ENCODE measurements around the gene FSTL4. TPM values are rescaled to one million over a fixed set of nuclear protein-coding genes. Genes with fewer than 3 reads are reported as not detected.

The FSTL4 gene
- total and polyA plus RNA-seq, 2 of the 13 experiments (the other 11 are each of a cell fraction or from before 2014, with no cell fraction given): 2.1 to 3.0 TPM

- Histone ChIP-seq H4K20me1 (ENCODE audit: insufficient read depth, low read length) (no peaks in the 10 kb centered on the region), H2AFZ (ENCODE audit: low read length) (no peak overlapping the region), H3K27me3 (ENCODE audit: control insufficient read depth in 1 of 2, insufficient read depth in 2 of 2, low read length in 2 of 2) (peaks cover 0 to 4% of the 10 kb centered on the region in 2 experiments; a peak in 1 of 5 replicates), H3K9ac (ENCODE audit: insufficient read depth, low read depth, low read length) (no peak overlapping the region), H3K79me2 (ENCODE audit: insufficient read depth, low read length) (no peaks in the 10 kb centered on the region), H3K9me3 (ENCODE audit: low read length) (no peaks in the 10 kb centered on the region), H3K4me2 (ENCODE audit: low read depth, low read length) (no peak overlapping the region), H3K4me3 (replicated peaks in 1 of 3; ENCODE audit: insufficient read depth in 1 of 3, low read depth in 2 of 3, low read length in 3 of 3) (no peak overlapping the region), H3K4me1 (ENCODE audit: insufficient read depth, low read length) (peaks cover 6% of the 10 kb centered on the region), H3K27ac (ENCODE audit: extremely low read length, insufficient read depth, low read length) (no peak overlapping the region), H3K36me3 (replicated peaks in 1 of 2; ENCODE audit: control insufficient read depth in 1 of 2, insufficient read depth in 2 of 2, low read length in 2 of 2) (no peaks in the 10 kb centered on the region)
- no peak for FAIRE-seq
- no peak for ATAC-seq
- in situ Hi-C loops (cut with HindIII; ENCODE audit: extremely low pct_ligation_motif_present, low pct_unique_long_range_greater_than_20kb) (no loop called here), intact Hi-C loops (cut with micrococcal nuclease; ENCODE audit: unreplicated experiment) (no loop called here)
- 23% methylated on average over 8 of the region's 8 CpGs for WGBS (ENCODE audit: low lambda C conversion rate)
- ChIA-PET CTCF (ENCODE audit: low intra/inter-chr PET ratio, low total read pairs) (no interaction called here), POLR2A (no interaction called here)
- no peak for DNase-seq (ENCODE audit: low spot score)
- no TSS peak for BruUV-seq (replicated peaks)
- no peak for TF ChIP-seq ZNF24 (IDR thresholded peaks at IDR 0.05)
- TF ChIP-seq FOXP1 (IDR thresholded peaks at IDR 0.05): no peak
- TF ChIP-seq FOXP1 (CRISPR knock-in tag; IDR thresholded peaks at IDR 0.05): peak; percentile 49; the same call in 1 of the 2 replicates
Observed at GRCh38 chr5:133494923-133495246, 117.5 kb downstream of the FSTL4 start.

GRCh38 chr5:133494232-133494922, 118.0 kb downstream of the FSTL4 start:
- Histone ChIP-seq H3K4me3 (replicated peaks in 1 of 3; ENCODE audit: insufficient read depth in 1 of 3, low read depth in 2 of 3, low read length in 3 of 3) (no peak overlapping the region), H3K9ac (ENCODE audit: insufficient read depth, low read depth, low read length) (no peak overlapping the region), H4K20me1 (ENCODE audit: insufficient read depth, low read length) (no peaks in the 10 kb centered on the region), H3K4me1 (ENCODE audit: insufficient read depth, low read length) (0 out of 2 replicates have a peak, but pooled peaks cover under 1% of the 10 kb centered on the region), H3K4me2 (ENCODE audit: low read depth, low read length) (no peak overlapping the region), H3K27me3 (ENCODE audit: control insufficient read depth in 1 of 2, insufficient read depth in 2 of 2, low read length in 2 of 2) (peaks cover 0 to 4% of the 10 kb centered on the region in 2 experiments; a peak in 1 of 5 replicates), H2AFZ (ENCODE audit: low read length) (no peak overlapping the region), H3K79me2 (ENCODE audit: insufficient read depth, low read length) (no peaks in the 10 kb centered on the region), H3K9me3 (ENCODE audit: low read length) (no peaks in the 10 kb centered on the region), H3K27ac (ENCODE audit: extremely low read length, insufficient read depth, low read length) (no peak overlapping the region), H3K36me3 (replicated peaks in 1 of 2; ENCODE audit: control insufficient read depth in 1 of 2, insufficient read depth in 2 of 2, low read length in 2 of 2) (no peaks in the 10 kb centered on the region)
- no TSS peak for BruUV-seq (replicated peaks)
- in situ Hi-C loops (cut with HindIII; ENCODE audit: extremely low pct_ligation_motif_present, low pct_unique_long_range_greater_than_20kb): no loop called here
- TF ChIP-seq NFYB (CRISPR knock-in tag; IDR thresholded peaks at IDR 0.05) (no peak), RBM22 (optimal IDR thresholded peaks at IDR 0.05; ENCODE audit: low read length) (no peak), MTF1 (CRISPR knock-in tag; IDR thresholded peaks at IDR 0.05) (no peak), SRSF9 (IDR thresholded peaks at IDR 0.05; ENCODE audit: borderline replicate concordance, insufficient read depth, low read depth, low read length, poor library complexity, severe bottlenecking) (no peak), ZNF33A (CRISPR knock-in tag; IDR thresholded peaks at IDR 0.05; ENCODE audit: borderline replicate concordance) (no peak), ZEB1 (IDR thresholded peaks at IDR 0.05; ENCODE audit: insufficient replicate concordance, low read depth) (no peak), FOXM1 (CRISPR knock-in tag; IDR thresholded peaks at IDR 0.05) (no peak), SAP130 (CRISPR knock-in tag; IDR thresholded peaks at IDR 0.05; ENCODE audit: low read depth) (no peak), ARID5B (CRISPR knock-in tag; IDR thresholded peaks at IDR 0.05) (no peak)
- intact Hi-C loops (cut with micrococcal nuclease; ENCODE audit: unreplicated experiment): no loop called here
- no peak for ATAC-seq
- WGBS (ENCODE audit: low lambda C conversion rate): 46% methylated on average over 6 of the region's 6 CpGs
- DNase-seq (ENCODE audit: low spot score): no peak
- no peak for FAIRE-seq
- ChIA-PET POLR2A (no interaction called here), CTCF (ENCODE audit: low intra/inter-chr PET ratio, low total read pairs) (no interaction called here)

All from HepG2 (cell line).